GM12891 (cell line): ENCODE data around the gene RAMP3.

Source experiments
- DNase-seq: peaks from one replicate; pipeline ENCODE4 v3.0.0; 2011; ENCODE audit warnings: low spot score; ENCODE audit not compliant: insufficient read length
- FAIRE-seq: peaks from 2 replicates; lab custom pipeline; 2011; peaks lifted over from hg19 to GRCh38; lab: Jason Lieb, UNC
- PAX5 ChIP-seq: IDR thresholded peaks from 2 replicates; pipeline ENCODE4 v1.6.1; 2011; ENCODE audit warnings: low read length, moderate library complexity, mild to moderate bottlenecking; ENCODE audit not compliant: insufficient read depth, severe bottlenecking
- POLR2A ChIP-seq: IDR thresholded peaks from 2 replicates; pipeline ENCODE4 v1.6.1; 2011; ENCODE audit warnings: low read depth, low read length, control low read depth
- POLR2AphosphoS5 ChIP-seq: IDR thresholded peaks from 2 replicates; pipeline ENCODE4 v1.6.1; 2011; ENCODE audit warnings: low read depth, low read length, control low read depth
- POU2F2 ChIP-seq: IDR thresholded peaks from 2 replicates; pipeline ENCODE4 v1.6.1; 2011; ENCODE audit warnings: low read depth, mild to moderate bottlenecking, control low read depth, low read length, moderate library complexity
- SPI1 ChIP-seq: IDR thresholded peaks from 2 replicates; pipeline ENCODE4 v1.6.1; 2011; ENCODE audit warnings: low read depth, low read length, control low read depth
- TAF1 ChIP-seq: IDR thresholded peaks from 2 replicates; pipeline ENCODE4 v1.6.1; 2011; ENCODE audit warnings: low read depth, low read length, control low read depth

The RAMP3 gene

GRCh38 chr7:45156516-45157272 lies 897 bp upstream of the RAMP3 start:
- DNase-seq (no peak), FAIRE-seq (peak; percentile 43)
- TF ChIP-seq POU2F2 = no peak
- TF ChIP-seq SPI1 = no peak
- no peak for TF ChIP-seq POLR2A
- no peak for TF ChIP-seq TAF1
- no peak for TF ChIP-seq PAX5
- no peak for TF ChIP-seq POLR2AphosphoS5

GRCh38 chr7:45157286-45157652 lies 322 bp upstream of the RAMP3 start:
- FAIRE-seq (no peak), DNase-seq (no peak)
- TF ChIP-seq POLR2A (no peak), PAX5 (no peak), TAF1 (no peak)

- TF ChIP-seq POU2F2 (no peak), TAF1 (no peak), SPI1 (no peak)
- FAIRE-seq (no peak), DNase-seq (no peak)
Observed at GRCh38 chr7:45158471-45158870, 880 bp downstream of the RAMP3 start.

GRCh38 chr7:45159296-45159695 lies 1.7 kb downstream of the RAMP3 start:
- TF ChIP-seq TAF1 = no peak
- TF ChIP-seq SPI1 = no peak
- TF ChIP-seq POLR2A = no peak
- TF ChIP-seq POLR2AphosphoS5 = no peak
- no peak for TF ChIP-seq POU2F2
- no peak for TF ChIP-seq PAX5
- DNase-seq (no peak), FAIRE-seq (no peak)

- no peak for TF ChIP-seq PAX5
- TF ChIP-seq TAF1 = no peak
- TF ChIP-seq POU2F2 = no peak
- TF ChIP-seq POLR2A = no peak
- TF ChIP-seq POLR2AphosphoS5 = no peak
- TF ChIP-seq SPI1 = no peak
- FAIRE-seq = peak; percentile 57
- peak; percentile 48 for DNase-seq
Observed at GRCh38 chr7:45160417-45160881, 2.9 kb downstream of the RAMP3 start.

GRCh38 chr7:45161138-45161537 lies 3.5 kb downstream of the RAMP3 start:
- FAIRE-seq (no peak), DNase-seq (no peak)
- TF ChIP-seq POU2F2 = no peak
- TF ChIP-seq POLR2A = no peak
- no peak for TF ChIP-seq SPI1
- no peak for TF ChIP-seq TAF1
- TF ChIP-seq PAX5 = no peak
- TF ChIP-seq POLR2AphosphoS5 = no peak

- FAIRE-seq = no peak
- no peak for TF ChIP-seq TAF1
- TF ChIP-seq POU2F2 = no peak
- TF ChIP-seq PAX5 = no peak
- TF ChIP-seq POLR2A = no peak
- TF ChIP-seq POLR2AphosphoS5 = no peak
- no peak for TF ChIP-seq SPI1
- no peak for DNase-seq
Observed at GRCh38 chr7:45161842-45162241, 4.3 kb downstream of the RAMP3 start.

GRCh38 chr7:45162311-45162845 lies 4.8 kb downstream of the RAMP3 start:
- DNase-seq = no peak
- FAIRE-seq = no peak
- TF ChIP-seq PAX5 = no peak
- no peak for TF ChIP-seq SPI1
- no peak for TF ChIP-seq POLR2AphosphoS5
- TF ChIP-seq POLR2A = no peak
- TF ChIP-seq TAF1 = no peak
- no peak for TF ChIP-seq POU2F2

GRCh38 chr7:45162943-45163691 lies 5.5 kb downstream of the RAMP3 start:
- no peak for DNase-seq
- no peak for TF ChIP-seq TAF1
- no peak for TF ChIP-seq SPI1
- no peak for TF ChIP-seq POU2F2
- TF ChIP-seq POLR2A = no peak
- TF ChIP-seq PAX5 = no peak
- TF ChIP-seq POLR2AphosphoS5 = no peak
- no peak for FAIRE-seq
